SK-N-SH (cell line): Measurements from ENCODE around the gene TEAD2. TPM values are rescaled to one million over a fixed set of nuclear protein-coding genes. Genes with fewer than 3 reads are reported as not detected.

Experiments used
- CTCF ChIA-PET: fragments of 300-600, 350-600 bp; formaldehyde crosslinking; extraction: SDS; loops from one replicate; lab custom pipeline; 2021; lab: Yijun Ruan, JAX
- POLR2A ChIA-PET: fragments of 350-600 bp; sonication (Branson Sonifier 250); formaldehyde crosslinking; extraction: SDS; loops from one replicate; lab custom pipeline; 2020; ENCODE audit warnings: antibody characterized with exemption, inconsistent platforms; lab: Yijun Ruan, JAX
- DNase-seq: peaks from one replicate; pipeline ENCODE4 v3.0.0; 2012
- H2AFZ ChIP-seq: fragments of 200-600 bp; sonication (generic); 2 replicates; pipeline ENCODE4 v1.8.1; 2016; ENCODE audit warnings: antibody characterized with exemption, mild to moderate bottlenecking, low read depth
- H3F3A ChIP-seq: fragments of 200-600 bp; sonication (generic); replicated peaks from 2 replicates; pipeline ENCODE3; 2016; ENCODE audit warnings: antibody characterized with exemption, mild to moderate bottlenecking; ENCODE audit not compliant: insufficient read depth
- H3K27ac ChIP-seq, 2 experiments: fragments of 200-500 bp in 1 of 2; fragments of 200-600 bp in 1 of 2; sonication (Bioruptor generic) in 1 of 2; sonication (generic), shearing (Covaris generic) in 1 of 2; 2 replicates each; pipeline versions ENCODE4 v1.5.1 to v1.6.1; 2014 to 2016; ENCODE audit warnings: low read depth in 2 of 2, inconsistent platforms in 1 of 2, low read length in 1 of 2, mild to moderate bottlenecking in 1 of 2, mixed read lengths in 1 of 2
- H3K27me3 ChIP-seq: fragments of 200-600 bp; sonication (generic), shearing (Covaris generic); 2 replicates; pipeline ENCODE4 v1.6.1; 2016; ENCODE audit warnings: mixed run types; ENCODE audit not compliant: insufficient read depth
- H3K36me3 ChIP-seq, 2 experiments: fragments of 200-500 bp in 1 of 2; fragments of 200-600 bp in 1 of 2; sonication (Bioruptor generic) in 1 of 2; sonication (generic) in 1 of 2; replicated peaks in 1 of 2; 2 replicates each; pipeline versions ENCODE3 to v1.5.1; 2014 to 2016; ENCODE audit warnings: low read length in 1 of 2, mild to moderate bottlenecking in 1 of 2; ENCODE audit not compliant: insufficient read depth in 2 of 2, control insufficient read depth in 1 of 2
- H3K4me1 ChIP-seq, 2 experiments: fragments of 200-500 bp in 1 of 2; fragments of 200-600 bp in 1 of 2; sonication (Bioruptor generic) in 1 of 2; sonication (generic), shearing (Covaris generic) in 1 of 2; 2 replicates each; pipeline versions ENCODE4 v1.5.1 to v1.6.1; 2014 to 2016; ENCODE audit warnings: low read depth in 1 of 2, low read length in 1 of 2, mixed run types in 1 of 2; ENCODE audit not compliant: insufficient read depth in 2 of 2, control insufficient read depth in 1 of 2
- H3K4me2 ChIP-seq: fragments of 200-600 bp; sonication (generic), shearing (Covaris generic); 2 replicates; pipeline ENCODE4 v1.6.1; 2017; ENCODE audit warnings: mixed run types
- H3K4me3 ChIP-seq, 2 experiments: fragments of 200-500 bp in 1 of 2; fragments of 200-600 bp in 1 of 2; sonication (Bioruptor generic) in 1 of 2; sonication (generic), shearing (Covaris generic) in 1 of 2; 2 replicates each; pipeline versions ENCODE4 v1.5.1 to v1.8.1; 2014 to 2016; ENCODE audit warnings: low read depth in 2 of 2, inconsistent platforms in 1 of 2, low read length in 1 of 2, mild to moderate bottlenecking in 1 of 2, mixed read lengths in 1 of 2, moderate library complexity in 1 of 2
- H3K79me2 ChIP-seq: fragments of 200-600 bp; sonication (generic); 2 replicates; pipeline ENCODE4 v1.8.1; 2017; ENCODE audit warnings: mild to moderate bottlenecking; ENCODE audit not compliant: insufficient read depth
- H3K9ac ChIP-seq: fragments of 200-600 bp; sonication (generic); 2 replicates; pipeline ENCODE4 v1.6.1; 2017; ENCODE audit warnings: mixed run types
- H3K9me2 ChIP-seq: fragments of 200-600 bp; sonication (generic); 2 replicates; pipeline ENCODE4 v1.6.1; 2017; ENCODE audit warnings: mixed run types
- H3K9me3 ChIP-seq: fragments of 200-600 bp; sonication (generic); 2 replicates; pipeline ENCODE4 v1.6.1; 2017; ENCODE audit warnings: mixed run types, mild to moderate bottlenecking, moderate library complexity
- H4K20me1 ChIP-seq: fragments of 200-600 bp; sonication (generic); 2 replicates; pipeline ENCODE4 v1.6.1; 2017; ENCODE audit warnings: mild to moderate bottlenecking, mixed run types; ENCODE audit not compliant: insufficient read depth
- CHD2 ChIP-seq: fragments of 150-350 bp; IDR thresholded peaks from 2 replicates; pipeline ENCODE4 v1.6.1; 2018; ENCODE audit warnings: low read length; ENCODE audit not compliant: partially characterized antibody
- EP300 ChIP-seq, 2 experiments: IDR thresholded peaks; 2 replicates each; pipeline versions ENCODE4 v1.4.0 to v1.6.1; 2012; ENCODE audit warnings: borderline replicate concordance in 1 of 2, low read depth in 1 of 2, low read length in 1 of 2
- FOSL2 ChIP-seq: IDR thresholded peaks from 2 replicates; pipeline ENCODE4 v1.4.0; 2012; ENCODE audit warnings: low read depth, mild to moderate bottlenecking, moderate library complexity, borderline replicate concordance
- FOXJ3 ChIP-seq: sonication (generic); formaldehyde crosslinking; IDR thresholded peaks from 2 replicates; pipeline ENCODE4 v1.5.1; 2020; ENCODE audit warnings: mild to moderate bottlenecking, missing genetic modification reagents
- GABPA ChIP-seq: IDR thresholded peaks from 2 replicates; pipeline ENCODE4 v1.4.0; 2012; ENCODE audit warnings: low read depth, mild to moderate bottlenecking
- JUND ChIP-seq: IDR thresholded peaks from 2 replicates; pipeline ENCODE4 v1.4.0; 2012
- MXI1 ChIP-seq: IDR thresholded peaks from 2 replicates; pipeline ENCODE4 v1.6.1; 2012; ENCODE audit warnings: mild to moderate bottlenecking, low read depth, low read length, improper control_type of control experiment
- POLR2AphosphoS5 ChIP-seq: IDR thresholded peaks from 2 replicates; pipeline ENCODE4 v1.6.1; 2012; ENCODE audit warnings: low read depth, low read length
- RAD21 ChIP-seq: IDR thresholded peaks from 2 replicates; pipeline ENCODE4 v1.6.1; 2012; ENCODE audit warnings: mild to moderate bottlenecking, low read length
- RCOR1 ChIP-seq: fragments of 150-350 bp; IDR thresholded peaks from 2 replicates; pipeline ENCODE4 v1.6.1; 2017; ENCODE audit warnings: antibody characterized with exemption, low read length
- TCF12 ChIP-seq: IDR thresholded peaks from 2 replicates; pipeline ENCODE4 v1.4.0; 2012
- WGBS: methylation state at CpG from one replicate; pipeline ENCODE4 v1.1.6; 2017; ENCODE audit warnings: low lambda C conversion rate; 5-methylcytosine and 5-hydroxymethylcytosine counted together
- polyA plus RNA-seq, 3 experiments: library from polyadenylated mRNA; depleted of rRNA; stranded (reverse); fragments of >200 nt; gene quantifications; 2 replicates each; pipeline ENCODE4 v1.2.3, GENCODE V29; 2012
- TF ChIP-seq, protein P1 (sequence below): fragments of 150-350 bp; IDR thresholded peaks from 2 replicates; pipeline ENCODE4 v1.6.1; 2017; ENCODE audit warnings: antibody characterized with exemption, low read length, low read depth, borderline replicate concordance
- TF ChIP-seq, protein P2 (sequence below): fragments of 150-350 bp; IDR thresholded peaks from 2 replicates; pipeline ENCODE4 v1.6.1; 2016; ENCODE audit warnings: mild to moderate bottlenecking, low read depth, low read length
- TF ChIP-seq, protein P3 (sequence below): IDR thresholded peaks from 2 replicates; pipeline ENCODE4 v1.4.0; 2012; ENCODE audit warnings: low read depth
- TF ChIP-seq, protein P4 (sequence below): IDR thresholded peaks from 2 replicates; pipeline ENCODE4 v1.4.0; 2012; ENCODE audit warnings: low read depth, borderline replicate concordance
- TF ChIP-seq, protein P5 (sequence below): IDR thresholded peaks from 2 replicates; pipeline ENCODE4; 2012

Gene TEAD2
- polyA plus RNA-seq, 1 of the 3 experiments (the other 2 are of a cell fraction): 27.9 TPM

DNA sequence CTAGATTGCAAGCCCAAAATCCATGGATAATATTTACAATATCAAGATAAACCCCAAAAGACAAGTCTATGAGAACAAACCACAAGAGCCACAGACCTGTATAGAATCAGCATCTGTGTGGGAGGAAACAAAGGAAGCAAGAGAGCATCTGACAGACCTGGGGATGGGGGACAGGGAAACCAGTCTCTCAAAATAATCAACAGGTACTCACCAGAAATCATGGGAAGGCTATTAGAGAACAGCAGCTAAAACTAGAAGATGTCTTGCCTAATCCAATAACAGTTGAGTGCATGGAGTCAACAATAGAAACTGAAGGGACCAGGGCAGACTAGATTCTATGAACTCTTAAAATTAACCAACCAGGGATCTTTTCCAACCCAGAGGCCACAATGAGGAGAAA, 45.9 kb downstream of the TEAD2 start:
- ChIA-PET CTCF (interaction anchor here (0.6 to 0.7 kb wide), 2 partner anchors 142 to 695 kb away, joined by 3 to 5 read pairs; no protein-coding TSS in a partner anchor), POLR2A (no interaction called here)
- no peak for DNase-seq
- no peaks in the 10 kb centered on the region for H3K4me1 ChIP-seq
- peaks cover 10% of the 10 kb centered on the region for H3K9me3 ChIP-seq
- H2AFZ ChIP-seq: no peak overlapping the region
- H3K9me2 ChIP-seq: no peaks in the 10 kb centered on the region
- H4K20me1 ChIP-seq: no peaks in the 10 kb centered on the region
- H3K27me3 ChIP-seq: no peaks in the 10 kb centered on the region
- no peak overlapping the region for H3K4me3 ChIP-seq
- no peak overlapping the region for H3K9ac ChIP-seq
- H3K4me2 ChIP-seq: no peak overlapping the region
- no peak for TF ChIP-seq FOXJ3
- no peak for TF ChIP-seq JUND
- no peak for TF ChIP-seq EP300 (IDR thresholded peaks at IDR 0.05; ENCODE audit: borderline replicate concordance in 1 of 2, low read depth in 1 of 2, low read length in 1 of 2)
- no peak for TF ChIP-seq RCOR1
- no peaks in the 10 kb centered on the region for H3K79me2 ChIP-seq
- no peak overlapping the region for H3K27ac ChIP-seq
- no peaks in the 10 kb centered on the region for H3F3A ChIP-seq
- peaks cover 0 to 28% of the 10 kb centered on the region in 2 experiments for H3K36me3 ChIP-seq

DNA sequence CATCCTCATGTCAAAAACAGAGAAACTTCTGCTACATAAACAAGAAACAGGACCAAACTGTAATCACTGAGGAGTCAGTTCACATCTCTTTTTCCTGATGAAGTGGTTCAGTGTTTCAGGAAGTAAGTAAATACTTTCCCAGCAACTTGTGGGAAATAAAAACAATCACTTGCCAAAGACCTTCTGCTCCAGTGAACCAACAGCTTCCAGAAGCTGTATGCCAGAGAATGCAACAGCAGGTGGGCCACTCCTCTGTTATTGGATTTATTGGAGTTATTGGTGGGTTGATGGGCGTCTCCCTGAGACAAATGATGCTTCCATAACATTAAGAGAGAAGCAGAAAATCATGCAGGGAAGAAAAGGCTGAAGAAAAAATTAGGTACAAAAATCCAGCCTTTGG, 47.1 kb downstream of the TEAD2 start:
- H3K4me1 ChIP-seq: no peaks in the 10 kb centered on the region
- DNase-seq: no peak
- H3K4me3 ChIP-seq: no peak overlapping the region
- H3F3A ChIP-seq: no peaks in the 10 kb centered on the region
- H3K79me2 ChIP-seq: no peaks in the 10 kb centered on the region
- ChIA-PET CTCF (no interaction called here), POLR2A (no interaction called here)
- H3K27me3 ChIP-seq: no peaks in the 10 kb centered on the region
- no peaks in the 10 kb centered on the region for H4K20me1 ChIP-seq
- peaks cover 0 to 20% of the 10 kb centered on the region in 2 experiments for H3K36me3 ChIP-seq
- H3K27ac ChIP-seq: no peak overlapping the region
- no peak overlapping the region for H3K9ac ChIP-seq
- no peak overlapping the region for H3K4me2 ChIP-seq
- WGBS: 32% methylated on average over 1 of the region's 1 CpG
- TF ChIP-seq EP300 (IDR thresholded peaks at IDR 0.05; ENCODE audit: borderline replicate concordance in 1 of 2, low read depth in 1 of 2, low read length in 1 of 2) (no peak), CHD2 (no peak)
- H3K9me3 ChIP-seq: peaks cover 10% of the 10 kb centered on the region
- no peaks in the 10 kb centered on the region for H3K9me2 ChIP-seq
- no peak overlapping the region for H2AFZ ChIP-seq

DNA sequence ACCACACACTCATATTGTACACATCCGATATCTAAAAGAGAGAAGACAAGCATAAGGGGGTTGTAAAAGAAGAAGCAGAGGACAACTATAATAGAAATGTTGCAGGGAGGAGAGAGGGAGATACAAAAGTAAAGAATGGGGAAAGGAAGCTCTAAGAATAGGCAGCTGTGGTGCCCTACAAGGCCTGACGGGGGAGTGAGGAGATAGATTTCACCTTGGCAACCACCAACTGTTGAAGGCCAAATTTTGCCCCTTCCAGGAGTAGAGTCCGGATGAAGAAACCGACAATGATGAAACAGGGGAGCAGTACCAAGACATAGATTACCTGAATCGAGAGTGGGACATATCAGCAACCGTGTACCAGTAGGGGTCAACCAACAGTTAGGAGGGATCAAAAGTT, 53.1 kb downstream of the TEAD2 start:
- no peak overlapping the region for H3K27ac ChIP-seq
- CTCF ChIA-PET: interaction anchor here (1.1 kb wide), 1 partner anchor 101 kb away, joined by 3 read pairs; no protein-coding TSS in a partner anchor
- H2AFZ ChIP-seq: no peak overlapping the region
- no peaks in the 10 kb centered on the region for H3K27me3 ChIP-seq
- H3K4me3 ChIP-seq: no peak overlapping the region
- no peaks in the 10 kb centered on the region for H4K20me1 ChIP-seq
- no peak overlapping the region for H3K4me2 ChIP-seq
- no peak for DNase-seq
- no peaks in the 10 kb centered on the region for H3K79me2 ChIP-seq
- 47% methylated on average over 6 of the region's 6 CpGs for WGBS
- no peaks in the 10 kb centered on the region for H3F3A ChIP-seq
- POLR2A ChIA-PET: no interaction called here
- H3K4me1 ChIP-seq: no peaks in the 10 kb centered on the region
- no peaks in the 10 kb centered on the region for H3K9me3 ChIP-seq
- H3K9ac ChIP-seq: no peak overlapping the region
- no peaks in the 10 kb centered on the region for H3K9me2 ChIP-seq
- peaks cover 0 to 11% of the 10 kb centered on the region in 2 experiments for H3K36me3 ChIP-seq
- TF ChIP-seq RAD21: no peak
- TF ChIP-seq POLR2AphosphoS5: no peak
- no peak for TF ChIP-seq FOSL2
- no peak for TF ChIP-seq MXI1
- TF ChIP-seq, protein P1, sequence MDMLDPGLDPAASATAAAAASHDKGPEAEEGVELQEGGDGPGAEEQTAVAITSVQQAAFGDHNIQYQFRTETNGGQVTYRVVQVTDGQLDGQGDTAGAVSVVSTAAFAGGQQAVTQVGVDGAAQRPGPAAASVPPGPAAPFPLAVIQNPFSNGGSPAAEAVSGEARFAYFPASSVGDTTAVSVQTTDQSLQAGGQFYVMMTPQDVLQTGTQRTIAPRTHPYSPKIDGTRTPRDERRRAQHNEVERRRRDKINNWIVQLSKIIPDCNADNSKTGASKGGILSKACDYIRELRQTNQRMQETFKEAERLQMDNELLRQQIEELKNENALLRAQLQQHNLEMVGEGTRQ: no peak
- TF ChIP-seq FOXJ3: no peak
- TF ChIP-seq, protein P2, sequence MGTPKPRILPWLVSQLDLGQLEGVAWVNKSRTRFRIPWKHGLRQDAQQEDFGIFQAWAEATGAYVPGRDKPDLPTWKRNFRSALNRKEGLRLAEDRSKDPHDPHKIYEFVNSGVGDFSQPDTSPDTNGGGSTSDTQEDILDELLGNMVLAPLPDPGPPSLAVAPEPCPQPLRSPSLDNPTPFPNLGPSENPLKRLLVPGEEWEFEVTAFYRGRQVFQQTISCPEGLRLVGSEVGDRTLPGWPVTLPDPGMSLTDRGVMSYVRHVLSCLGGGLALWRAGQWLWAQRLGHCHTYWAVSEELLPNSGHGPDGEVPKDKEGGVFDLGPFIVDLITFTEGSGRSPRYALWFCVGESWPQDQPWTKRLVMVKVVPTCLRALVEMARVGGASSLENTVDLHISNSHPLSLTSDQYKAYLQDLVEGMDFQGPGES: no peak
- no peak for TF ChIP-seq EP300 (IDR thresholded peaks at IDR 0.05; ENCODE audit: borderline replicate concordance in 1 of 2, low read depth in 1 of 2, low read length in 1 of 2)
- TF ChIP-seq, protein P3, sequence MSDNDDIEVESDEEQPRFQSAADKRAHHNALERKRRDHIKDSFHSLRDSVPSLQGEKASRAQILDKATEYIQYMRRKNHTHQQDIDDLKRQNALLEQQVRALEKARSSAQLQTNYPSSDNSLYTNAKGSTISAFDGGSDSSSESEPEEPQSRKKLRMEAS: no peak
- TF ChIP-seq, protein P4, sequence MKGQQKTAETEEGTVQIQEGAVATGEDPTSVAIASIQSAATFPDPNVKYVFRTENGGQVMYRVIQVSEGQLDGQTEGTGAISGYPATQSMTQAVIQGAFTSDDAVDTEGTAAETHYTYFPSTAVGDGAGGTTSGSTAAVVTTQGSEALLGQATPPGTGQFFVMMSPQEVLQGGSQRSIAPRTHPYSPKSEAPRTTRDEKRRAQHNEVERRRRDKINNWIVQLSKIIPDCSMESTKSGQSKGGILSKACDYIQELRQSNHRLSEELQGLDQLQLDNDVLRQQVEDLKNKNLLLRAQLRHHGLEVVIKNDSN: no peak
- TF ChIP-seq, protein P5, sequence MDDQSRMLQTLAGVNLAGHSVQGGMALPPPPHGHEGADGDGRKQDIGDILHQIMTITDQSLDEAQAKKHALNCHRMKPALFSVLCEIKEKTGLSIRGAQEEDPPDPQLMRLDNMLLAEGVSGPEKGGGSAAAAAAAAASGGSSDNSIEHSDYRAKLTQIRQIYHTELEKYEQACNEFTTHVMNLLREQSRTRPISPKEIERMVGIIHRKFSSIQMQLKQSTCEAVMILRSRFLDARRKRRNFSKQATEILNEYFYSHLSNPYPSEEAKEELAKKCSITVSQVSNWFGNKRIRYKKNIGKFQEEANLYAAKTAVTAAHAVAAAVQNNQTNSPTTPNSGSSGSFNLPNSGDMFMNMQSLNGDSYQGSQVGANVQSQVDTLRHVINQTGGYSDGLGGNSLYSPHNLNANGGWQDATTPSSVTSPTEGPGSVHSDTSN: no peak
- no peak for TF ChIP-seq GABPA
- no peak for TF ChIP-seq TCF12
- no peak for TF ChIP-seq RCOR1
